H9 (cell line): Measurements from ENCODE around the gene AEBP2. TPM values are rescaled to one million over a fixed set of nuclear protein-coding genes. Genes with fewer than 3 reads are reported as not detected.
A peak's percentile ranks its signal among the peaks of the same experiment; 100 is the strongest.

Experiments
- DNase-seq: peaks from one replicate; pipeline ENCODE4 v3.0.0-alpha.2; 2017
- H2AFZ ChIP-seq: one replicate; pipeline ENCODE4 v1.6.1; 2013; ENCODE audit warnings: mild to moderate bottlenecking, low read length, control low read depth, moderate library complexity
- H2AK5ac ChIP-seq: 2 replicates; pipeline ENCODE4 v1.6.1; 2013; ENCODE audit warnings: low read length, control low read depth, mixed read lengths; ENCODE audit not compliant: insufficient read length
- H2BK120ac ChIP-seq: one replicate; pipeline ENCODE4 v1.6.1; 2013; ENCODE audit warnings: low read depth, mild to moderate bottlenecking, low read length, control low read depth, inconsistent platforms; ENCODE audit not compliant: poor library complexity, severe bottlenecking
- H2BK12ac ChIP-seq: 2 replicates; pipeline ENCODE4 v1.6.1; 2013; ENCODE audit warnings: low read length, control low read depth, mixed read lengths, low read depth; ENCODE audit not compliant: insufficient read length
- H2BK15ac ChIP-seq: 2 replicates; pipeline ENCODE4 v1.6.1; 2013; ENCODE audit warnings: low read depth, low read length, control low read depth
- H2BK20ac ChIP-seq: one replicate; pipeline ENCODE4 v1.6.1; 2013; ENCODE audit warnings: low read depth, mild to moderate bottlenecking, low read length, control low read depth, inconsistent platforms; ENCODE audit not compliant: poor library complexity, severe bottlenecking
- H2BK5ac ChIP-seq: 2 replicates; pipeline ENCODE4 v1.6.1; 2013; ENCODE audit warnings: low read length, control low read depth, mixed read lengths; ENCODE audit not compliant: insufficient read length
- H3K14ac ChIP-seq: 2 replicates; pipeline ENCODE4 v1.6.1; 2013; ENCODE audit warnings: low read length, control low read depth; ENCODE audit not compliant: insufficient read depth
- H3K18ac ChIP-seq: 2 replicates; pipeline ENCODE4 v1.6.1; 2013; ENCODE audit warnings: low read depth, mild to moderate bottlenecking, mixed read lengths, low read length, control low read depth; ENCODE audit not compliant: insufficient read length
- H3K23ac ChIP-seq: 2 replicates; pipeline ENCODE4 v1.6.1; 2013; ENCODE audit warnings: low read length, control low read depth, mixed read lengths, low read depth; ENCODE audit not compliant: insufficient read length
- H3K23me2 ChIP-seq: 2 replicates; pipeline ENCODE4 v1.6.1; 2013; ENCODE audit warnings: low read depth, mild to moderate bottlenecking, mixed read lengths, low read length, control low read depth; ENCODE audit not compliant: insufficient read length, poor library complexity, severe bottlenecking
- H3K27ac ChIP-seq: 2 replicates; pipeline ENCODE4 v1.5.1; 2013; ENCODE audit warnings: low read length, control low read depth, mixed read lengths, low read depth; ENCODE audit not compliant: insufficient read length
- H3K27me3 ChIP-seq: 2 replicates; pipeline ENCODE4 v1.6.1; 2013; ENCODE audit warnings: low read length, control low read depth, inconsistent platforms; ENCODE audit not compliant: insufficient read depth
- H3K4ac ChIP-seq: 2 replicates; pipeline ENCODE4 v1.6.1; 2013; ENCODE audit warnings: low read depth, mild to moderate bottlenecking, control low read depth, inconsistent platforms, low read length, moderate library complexity
- H3K4me1 ChIP-seq: 2 replicates; pipeline ENCODE4 v1.6.1; 2013; ENCODE audit warnings: low read length, control low read depth, inconsistent platforms; ENCODE audit not compliant: insufficient read depth
- H3K4me2 ChIP-seq: 2 replicates; pipeline ENCODE4 v1.6.1; 2013; ENCODE audit warnings: low read length, control low read depth, mixed read lengths; ENCODE audit not compliant: insufficient read length, insufficient read depth
- H3K56ac ChIP-seq: 2 replicates; pipeline ENCODE4 v1.6.1; 2013; ENCODE audit warnings: low read depth, mild to moderate bottlenecking, mixed read lengths, low read length, control low read depth; ENCODE audit not compliant: insufficient read length
- H3K79me1 ChIP-seq: 2 replicates; pipeline ENCODE4 v1.6.1; 2013; ENCODE audit warnings: low read depth, mild to moderate bottlenecking, moderate library complexity, low read length, control low read depth, inconsistent platforms; ENCODE audit not compliant: insufficient read depth, poor library complexity, severe bottlenecking
- H3K79me2 ChIP-seq: 2 replicates; pipeline ENCODE4 v1.6.1; 2013; ENCODE audit warnings: low read length, control low read depth, inconsistent platforms; ENCODE audit not compliant: insufficient read depth
- H3K9ac ChIP-seq: 2 replicates; pipeline ENCODE4 v1.6.1; 2013; ENCODE audit warnings: low read length, control low read depth, mixed read lengths; ENCODE audit not compliant: insufficient read length; ENCODE audit errors: extremely low read depth
- H3K9me3 ChIP-seq: one replicate; pipeline ENCODE4 v1.6.1; 2013; ENCODE audit warnings: low read depth, low read length, inconsistent platforms; ENCODE audit not compliant: control insufficient read depth
- H3T11ph ChIP-seq: one replicate; pipeline ENCODE4 v1.6.1; 2013; ENCODE audit warnings: mild to moderate bottlenecking, low read length, control low read depth, inconsistent platforms
- H4K20me1 ChIP-seq: one replicate; pipeline ENCODE4 v1.6.1; 2013; ENCODE audit not compliant: control insufficient read depth, insufficient read length, insufficient read depth
- H4K5ac ChIP-seq: 2 replicates; pipeline ENCODE4 v1.6.1; 2013; ENCODE audit warnings: low read depth, mild to moderate bottlenecking, mixed read lengths, low read length, control low read depth; ENCODE audit not compliant: insufficient read length
- H4K8ac ChIP-seq: replicated peaks from 2 replicates; pipeline ENCODE4 v1.6.1; 2013; ENCODE audit warnings: low read length, control low read depth, mixed read lengths, low read depth; ENCODE audit not compliant: insufficient read length
- H4K91ac ChIP-seq: 2 replicates; pipeline ENCODE4 v1.6.1; 2013; ENCODE audit warnings: low read depth, mild to moderate bottlenecking, moderate library complexity, mixed read lengths, low read length, control low read depth; ENCODE audit not compliant: insufficient read length
- H3K27ac Mint-ChIP-seq, 3 experiments: 2 replicates in 2 of 3; 3 replicates in 1 of 3; pipeline ENCODE4 v1.8.0; 2020 to 2021; ENCODE audit warnings: mixed read lengths in 3 of 3, mild to moderate bottlenecking in 1 of 3, moderate library complexity in 1 of 3
- H3K27me3 Mint-ChIP-seq: 2 replicates; pipeline ENCODE4 v1.8.0; 2021; ENCODE audit warnings: low read depth, mild to moderate bottlenecking, moderate library complexity, mixed read lengths
- H3K36me3 Mint-ChIP-seq, 3 experiments: 2 replicates in 2 of 3; 3 replicates in 1 of 3; pipeline ENCODE4 v1.8.0; 2020 to 2021; ENCODE audit warnings: low read depth in 3 of 3, mixed read lengths in 3 of 3; ENCODE audit not compliant: insufficient read depth in 1 of 3
- H3K4me1 Mint-ChIP-seq, 2 experiments: 2 replicates each; pipeline ENCODE4 v1.8.0; 2020; ENCODE audit warnings: mixed read lengths in 2 of 2
- H3K4me3 Mint-ChIP-seq, 2 experiments: 2 replicates in 1 of 2; 3 replicates in 1 of 2; pipeline ENCODE4 v1.8.0; 2020 to 2021; ENCODE audit warnings: mild to moderate bottlenecking in 2 of 2, mixed read lengths in 2 of 2, moderate library complexity in 1 of 2
- H3K9me3 Mint-ChIP-seq, 2 experiments: 2 replicates in 1 of 2; 3 replicates in 1 of 2; pipeline ENCODE4 v1.8.0; 2020; ENCODE audit warnings: mild to moderate bottlenecking in 2 of 2, mixed read lengths in 2 of 2, moderate library complexity in 1 of 2
- CTCF ChIP-seq: fragments of 200-600 bp; sonication (generic); conservative IDR thresholded peaks from 3 replicates; pipeline ENCODE4 v1.8.0; 2021; ENCODE audit warnings: antibody characterized with exemption, mild to moderate bottlenecking
- WGBS: extraction: QIAGEN DNeasy Blood & Tissue Kit; methylation state at CpG from one replicate; pipeline ENCODE4 v1.1.7; 2013; ENCODE audit warnings: missing lambda C conversion rate, low lambda C conversion rate, mixed read lengths; ENCODE audit not compliant: insufficient read length; ENCODE audit errors: extremely low coverage; 5-methylcytosine and 5-hydroxymethylcytosine counted together
- total RNA-seq: library from RNA; stranded (reverse); gene quantifications from 2 replicates; pipeline ENCODE4 v1.2.1, GENCODE V29; 2021

The AEBP2 gene
- total RNA-seq, 1 experiment from 2014 or later, result 82.8 TPM

GRCh38 chr12:19539836-19540235 lies 100.5 kb downstream of the AEBP2 start:
- H3K23me2 ChIP-seq, result no peaks in the 10 kb centered on the region
- H2BK5ac ChIP-seq, result no peak overlapping the region
- no peak overlapping the region for H2BK120ac ChIP-seq
- H3K27me3 ChIP-seq, result no peaks in the 10 kb centered on the region
- WGBS, result no CpG with 5 or more reads among the region's 1 CpG
- TF ChIP-seq CTCF, result no peak
- no peak overlapping the region for H2BK12ac ChIP-seq
- H4K8ac ChIP-seq, result no peak overlapping the region
- no peak overlapping the region for H3K14ac ChIP-seq
- H3K4me1 ChIP-seq, result no peaks in the 10 kb centered on the region
- H3K23ac ChIP-seq, result no peak overlapping the region
- peaks cover 0 to 6% (median 0%) of the 10 kb centered on the region in 3 experiments; a peak in 1 of 7 replicates for H3K36me3 Mint-ChIP-seq
- H3K4me3 Mint-ChIP-seq, result no peak overlapping the region
- no peak overlapping the region for H3K27ac ChIP-seq
- DNase-seq, result no peak
- H3K27ac Mint-ChIP-seq, result peak overlapping the region in 2 of 3 experiments; percentile 13 to 85; a peak in 3 of 7 replicates
- H2AK5ac ChIP-seq, result no peak overlapping the region
- no peaks in the 10 kb centered on the region for H3K79me2 ChIP-seq
- H4K91ac ChIP-seq, result no peak overlapping the region
- no peaks in the 10 kb centered on the region for H4K20me1 ChIP-seq
- H3K79me1 ChIP-seq, result no peaks in the 10 kb centered on the region
- H3K56ac ChIP-seq, result no peak overlapping the region
- no peaks in the 10 kb centered on the region; a peak in 2 of 5 replicates for H3K9me3 Mint-ChIP-seq
- no peak overlapping the region for H4K5ac ChIP-seq
- H2AFZ ChIP-seq, result no peak overlapping the region
- H3K9ac ChIP-seq, result no peak overlapping the region
- H3K4me2 ChIP-seq, result no peak overlapping the region
- no peak overlapping the region for H3K4ac ChIP-seq
- peaks cover 9 to 10% of the 10 kb centered on the region in 2 experiments for H3K4me1 Mint-ChIP-seq
- H3T11ph ChIP-seq, result no peak overlapping the region
- no peaks in the 10 kb centered on the region for H3K9me3 ChIP-seq
- no peak overlapping the region for H3K18ac ChIP-seq
- no peak overlapping the region for H2BK15ac ChIP-seq
- no peak overlapping the region for H2BK20ac ChIP-seq
- no peaks in the 10 kb centered on the region for H3K27me3 Mint-ChIP-seq
